Panc1 (cell line): ENCODE measurements around the gene GYPC. TPM values are rescaled to one million over a fixed set of nuclear protein-coding genes. Genes with fewer than 3 reads are reported as not detected.

ENCODE experiments used
- ATAC-seq: fragments of 200-7000 bp; cut with Tn5 transposase; 2 replicates; pipeline ENCODE4 v1.9.1; 2020; ENCODE audit warnings: mild to moderate bottlenecking, moderate library complexity
- BruUV-seq: library from RNA; stranded (reverse); fragments of 400-500 nt; replicated peaks from 2 replicates; lab custom pipeline; 2021; lab: Mats Ljungman, UMichigan
- CTCF ChIA-PET: fragments of 300-600 bp; sonication (Branson Sonifier 250); formaldehyde crosslinking; loops from one replicate; lab custom pipeline; 2022; ENCODE audit warnings: antibody characterized with exemption; lab: Charles Lee
- POLR2A ChIA-PET: fragments of 300-600 bp; sonication (Branson Sonifier 250); formaldehyde crosslinking; loops from one replicate; lab custom pipeline; 2022; ENCODE audit warnings: antibody characterized with exemption; lab: Charles Lee
- DNase-seq: peaks from one replicate; pipeline ENCODE4 v3.0.0-alpha.2; 2010; ENCODE audit warnings: low read depth, low spot score
- H3K27ac ChIP-seq: 2 replicates; pipeline ENCODE4 v1.5.1; 2011; ENCODE audit warnings: mild to moderate bottlenecking, low read length, inconsistent platforms
- H3K27me3 ChIP-seq: fragments of 200-500 bp; sonication (Bioruptor generic); 2 replicates; pipeline ENCODE4 v1.6.0; 2014; ENCODE audit warnings: low read length, inconsistent platforms; ENCODE audit not compliant: control insufficient read depth, insufficient read depth
- H3K36me3 ChIP-seq: fragments of 200-500 bp; sonication (Bioruptor generic); 2 replicates; pipeline ENCODE4 v1.5.1; 2014; ENCODE audit warnings: inconsistent platforms, mild to moderate bottlenecking, low read length, moderate library complexity; ENCODE audit not compliant: control insufficient read depth, insufficient read depth
- H3K4me1 ChIP-seq: 2 replicates; pipeline ENCODE4 v1.5.1; 2011; ENCODE audit warnings: inconsistent platforms, mild to moderate bottlenecking, low read length, moderate library complexity; ENCODE audit not compliant: control insufficient read depth, insufficient read depth
- H3K4me3 ChIP-seq, 2 experiments: 2 replicates each; pipeline ENCODE4 v1.5.1; 2011 to 2012; ENCODE audit warnings: low read depth in 2 of 2, low read length in 2 of 2, mild to moderate bottlenecking in 2 of 2, inconsistent platforms in 1 of 2, moderate library complexity in 1 of 2
- H3K9me3 ChIP-seq: fragments of 200-500 bp; sonication (Bioruptor generic); 2 replicates; pipeline ENCODE4 v1.5.1; 2014; ENCODE audit warnings: low read depth, mild to moderate bottlenecking, inconsistent platforms, low read length, moderate library complexity; ENCODE audit not compliant: control insufficient read depth, insufficient read depth
- POLR2AphosphoS5 ChIP-seq: IDR thresholded peaks from 2 replicates; pipeline ENCODE4 v1.6.1; 2012; ENCODE audit warnings: mild to moderate bottlenecking, low read depth, low read length, moderate library complexity
- SIN3A ChIP-seq: IDR thresholded peaks from 2 replicates; pipeline ENCODE4 v1.6.1; 2012; ENCODE audit warnings: low read depth, mild to moderate bottlenecking, low read length, moderate library complexity, borderline replicate concordance; ENCODE audit not compliant: insufficient read depth
- TCF7L2 ChIP-seq: IDR thresholded peaks from 2 replicates; pipeline ENCODE4 v1.6.1; 2011; ENCODE audit warnings: mild to moderate bottlenecking, low read depth, low read length, inconsistent platforms
- in situ Hi-C: cut with HindIII; loops from 2 replicates; pipeline ENCODE4 v1.10.0; 2016; ENCODE audit warnings: low sequenced_read_pairs, low pct_unique_long_range_greater_than_20kb
- intact Hi-C: fragments of 100-400 bp; cut with micrococcal nuclease; formaldehyde crosslinking; loops from one replicate; pipeline ENCODE4 v1.10.0; 2022; ENCODE audit not compliant: unreplicated experiment
- total RNA-seq: library from RNA; stranded (reverse); gene quantifications from one replicate; pipeline ENCODE4 v1.2.1, GENCODE V29; 2021; ENCODE audit not compliant: unreplicated experiment
- TF ChIP-seq, protein P1 (sequence below), 2 experiments: IDR thresholded peaks; 2 replicates each; pipeline ENCODE4 v1.6.1; 2011 to 2012; ENCODE audit warnings: low read depth in 2 of 2, control low read depth in 1 of 2, low read length in 1 of 2, mild to moderate bottlenecking in 1 of 2, moderate library complexity in 1 of 2; ENCODE audit not compliant: insufficient read depth in 1 of 2
- TF ChIP-seq, protein P2 (sequence below): fragments of 450-650 bp; IDR thresholded peaks from 2 replicates; pipeline ENCODE4 v1.5.1; 2017; ENCODE audit warnings: mild to moderate bottlenecking

Gene GYPC
- total RNA-seq, 1 experiment from 2014 or later = 0.57 TPM

DNA sequence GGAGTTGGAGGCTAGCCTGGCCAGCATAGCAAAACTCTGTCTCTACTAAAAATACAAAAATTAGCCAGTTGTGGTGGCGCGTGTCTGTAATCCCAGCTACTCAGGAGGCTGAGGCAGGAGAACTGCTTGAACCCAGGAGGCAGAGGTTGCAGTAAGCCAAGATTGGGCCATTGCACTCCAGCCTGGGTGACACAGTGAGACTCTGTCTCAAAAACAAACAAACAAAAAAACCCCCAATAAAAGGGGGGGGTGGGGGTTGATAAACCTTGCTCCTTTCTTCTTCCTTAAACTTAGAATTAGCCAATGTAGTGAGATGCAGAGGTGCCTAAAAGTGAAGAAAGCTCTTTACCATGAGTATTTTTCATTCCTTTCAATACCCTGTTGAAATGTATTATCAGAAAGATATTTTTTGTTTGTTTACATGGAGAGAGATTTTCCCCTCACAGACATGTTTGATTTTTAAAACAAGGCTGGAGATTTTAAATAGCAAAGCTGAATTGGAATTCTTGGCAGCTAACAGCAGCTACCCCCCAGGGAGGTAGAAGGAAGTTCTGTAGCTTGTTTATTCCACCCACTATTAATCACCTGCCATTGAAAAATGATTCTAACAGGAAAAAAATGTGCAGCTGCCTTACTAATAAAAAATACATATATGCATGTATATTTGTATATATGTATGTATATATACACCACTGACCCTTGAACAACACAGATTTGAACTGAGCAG, 48.6 kb downstream of the GYPC start:
- DNase-seq = no peak
- no peak for ATAC-seq
- H3K4me3 ChIP-seq = no peak overlapping the region
- TF ChIP-seq, protein P1, sequence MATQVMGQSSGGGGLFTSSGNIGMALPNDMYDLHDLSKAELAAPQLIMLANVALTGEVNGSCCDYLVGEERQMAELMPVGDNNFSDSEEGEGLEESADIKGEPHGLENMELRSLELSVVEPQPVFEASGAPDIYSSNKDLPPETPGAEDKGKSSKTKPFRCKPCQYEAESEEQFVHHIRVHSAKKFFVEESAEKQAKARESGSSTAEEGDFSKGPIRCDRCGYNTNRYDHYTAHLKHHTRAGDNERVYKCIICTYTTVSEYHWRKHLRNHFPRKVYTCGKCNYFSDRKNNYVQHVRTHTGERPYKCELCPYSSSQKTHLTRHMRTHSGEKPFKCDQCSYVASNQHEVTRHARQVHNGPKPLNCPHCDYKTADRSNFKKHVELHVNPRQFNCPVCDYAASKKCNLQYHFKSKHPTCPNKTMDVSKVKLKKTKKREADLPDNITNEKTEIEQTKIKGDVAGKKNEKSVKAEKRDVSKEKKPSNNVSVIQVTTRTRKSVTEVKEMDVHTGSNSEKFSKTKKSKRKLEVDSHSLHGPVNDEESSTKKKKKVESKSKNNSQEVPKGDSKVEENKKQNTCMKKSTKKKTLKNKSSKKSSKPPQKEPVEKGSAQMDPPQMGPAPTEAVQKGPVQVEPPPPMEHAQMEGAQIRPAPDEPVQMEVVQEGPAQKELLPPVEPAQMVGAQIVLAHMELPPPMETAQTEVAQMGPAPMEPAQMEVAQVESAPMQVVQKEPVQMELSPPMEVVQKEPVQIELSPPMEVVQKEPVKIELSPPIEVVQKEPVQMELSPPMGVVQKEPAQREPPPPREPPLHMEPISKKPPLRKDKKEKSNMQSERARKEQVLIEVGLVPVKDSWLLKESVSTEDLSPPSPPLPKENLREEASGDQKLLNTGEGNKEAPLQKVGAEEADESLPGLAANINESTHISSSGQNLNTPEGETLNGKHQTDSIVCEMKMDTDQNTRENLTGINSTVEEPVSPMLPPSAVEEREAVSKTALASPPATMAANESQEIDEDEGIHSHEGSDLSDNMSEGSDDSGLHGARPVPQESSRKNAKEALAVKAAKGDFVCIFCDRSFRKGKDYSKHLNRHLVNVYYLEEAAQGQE (IDR thresholded peaks at IDR 0.05; ENCODE audit: insufficient read depth in 1 of 2, low read depth in 2 of 2, low read length in 1 of 2) = no peak
- no peaks in the 10 kb centered on the region for H3K27me3 ChIP-seq
- no peaks in the 10 kb centered on the region for H3K9me3 ChIP-seq
- ChIA-PET CTCF (no interaction called here), POLR2A (no interaction called here)
- H3K27ac ChIP-seq = no peak overlapping the region
- in situ Hi-C loops = no loop called here
- H3K36me3 ChIP-seq = no peaks in the 10 kb centered on the region
- BruUV-seq = no TSS peak
- H3K4me1 ChIP-seq = no peaks in the 10 kb centered on the region
- intact Hi-C loops = no loop called here

DNA sequence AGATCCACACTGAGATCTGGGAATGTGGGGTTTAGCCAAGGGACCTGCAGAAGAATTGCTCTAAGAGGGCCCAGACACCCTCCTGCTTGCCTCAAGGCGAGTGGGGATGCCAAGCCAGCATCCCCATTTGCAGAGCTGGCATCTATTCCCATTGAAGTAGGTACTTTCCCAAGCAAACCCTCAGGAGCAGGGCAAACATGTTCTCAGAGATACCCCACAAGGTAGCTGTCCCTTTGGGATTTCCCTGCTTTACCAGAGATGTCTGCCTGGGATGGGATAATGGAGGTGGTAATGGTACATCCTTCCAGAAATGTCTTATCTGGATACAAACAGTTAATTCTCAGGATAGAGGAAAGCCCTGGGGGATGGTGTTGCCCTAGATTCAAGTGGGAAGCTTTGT, 51.2 kb downstream of the GYPC start:
- Histone ChIP-seq H3K4me3 (no peak overlapping the region), H3K27me3 (no peaks in the 10 kb centered on the region), H3K9me3 (no peaks in the 10 kb centered on the region), H3K36me3 (no peaks in the 10 kb centered on the region), H3K27ac (no peak overlapping the region), H3K4me1 (no peaks in the 10 kb centered on the region)
- intact Hi-C loops (no loop called here), in situ Hi-C loops (no loop called here)
- TF ChIP-seq, protein P2, sequence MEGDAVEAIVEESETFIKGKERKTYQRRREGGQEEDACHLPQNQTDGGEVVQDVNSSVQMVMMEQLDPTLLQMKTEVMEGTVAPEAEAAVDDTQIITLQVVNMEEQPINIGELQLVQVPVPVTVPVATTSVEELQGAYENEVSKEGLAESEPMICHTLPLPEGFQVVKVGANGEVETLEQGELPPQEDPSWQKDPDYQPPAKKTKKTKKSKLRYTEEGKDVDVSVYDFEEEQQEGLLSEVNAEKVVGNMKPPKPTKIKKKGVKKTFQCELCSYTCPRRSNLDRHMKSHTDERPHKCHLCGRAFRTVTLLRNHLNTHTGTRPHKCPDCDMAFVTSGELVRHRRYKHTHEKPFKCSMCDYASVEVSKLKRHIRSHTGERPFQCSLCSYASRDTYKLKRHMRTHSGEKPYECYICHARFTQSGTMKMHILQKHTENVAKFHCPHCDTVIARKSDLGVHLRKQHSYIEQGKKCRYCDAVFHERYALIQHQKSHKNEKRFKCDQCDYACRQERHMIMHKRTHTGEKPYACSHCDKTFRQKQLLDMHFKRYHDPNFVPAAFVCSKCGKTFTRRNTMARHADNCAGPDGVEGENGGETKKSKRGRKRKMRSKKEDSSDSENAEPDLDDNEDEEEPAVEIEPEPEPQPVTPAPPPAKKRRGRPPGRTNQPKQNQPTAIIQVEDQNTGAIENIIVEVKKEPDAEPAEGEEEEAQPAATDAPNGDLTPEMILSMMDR = no peak
- TF ChIP-seq POLR2AphosphoS5 = no peak
- TF ChIP-seq, protein P1 (IDR thresholded peaks at IDR 0.05; ENCODE audit: insufficient read depth in 1 of 2, low read depth in 2 of 2, low read length in 1 of 2) = no peak
- TF ChIP-seq TCF7L2 = no peak
- TF ChIP-seq SIN3A = no peak
- DNase-seq = no peak
- POLR2A ChIA-PET = interaction anchor here (0.6 kb wide), 2 partner anchors 569 to 1852 kb away, joined by 3 to 4 read pairs; no protein-coding TSS in a partner anchor
- ATAC-seq = no peak
- CTCF ChIA-PET = no interaction called here
- no TSS peak for BruUV-seq
